CD4-positive, alpha-beta memory T cell (primary cell): ENCODE results near the gene TMA7. TPM values are rescaled to one million over a fixed set of nuclear protein-coding genes. Genes with fewer than 3 reads are reported as not detected.

Experiments
- CTCF ChIA-PET: fragments of 350-600 bp; sonication (Branson Sonifier 250); formaldehyde crosslinking; loops from one replicate; lab custom pipeline; 2021; ENCODE audit warnings: inconsistent platforms; ENCODE audit not compliant: partially characterized antibody; lab: Charles Lee
- POLR2A ChIA-PET: fragments of 350-600 bp; sonication (Branson Sonifier 250); formaldehyde crosslinking; loops from one replicate; lab custom pipeline; 2021; ENCODE audit not compliant: partially characterized antibody; lab: Charles Lee
- DNase-seq, 5 donors: peaks; one replicate each; pipeline versions ENCODE4 v3.0.0 to v3.0.0-alpha.2; 2020 to 2022; ENCODE audit warnings: mixed read lengths in 1 of 5
- H3K27ac ChIP-seq: one replicate; pipeline ENCODE4 v1.7.0; 2013; ENCODE audit warnings: low read depth, low read length
- H3K27me3 ChIP-seq: 2 replicates; pipeline ENCODE4 v1.7.0; 2013; ENCODE audit warnings: mild to moderate bottlenecking, low read length, moderate library complexity; ENCODE audit not compliant: insufficient read depth
- H3K36me3 ChIP-seq: 2 replicates; pipeline ENCODE4 v1.7.0; 2013; ENCODE audit warnings: mild to moderate bottlenecking, low read length, moderate library complexity; ENCODE audit not compliant: insufficient read depth
- H3K4me1 ChIP-seq: 2 replicates; pipeline ENCODE4 v1.7.0; 2013; ENCODE audit warnings: mild to moderate bottlenecking, low read length, moderate library complexity; ENCODE audit not compliant: insufficient read depth
- H3K4me3 ChIP-seq, 2 donors: one replicate each; pipeline ENCODE4 v1.7.0; 2013; ENCODE audit warnings: low read length in 2 of 2, mild to moderate bottlenecking in 1 of 2
- H3K9me3 ChIP-seq, 2 donors: one replicate each; pipeline ENCODE4 v1.7.0; 2013; ENCODE audit warnings: low read length in 2 of 2, control low read depth in 1 of 2; ENCODE audit not compliant: control insufficient read depth in 1 of 2
- H3K27ac Mint-ChIP-seq, 7 donors: one replicate each; pipeline ENCODE4 v1.8.0; 2020 to 2021; ENCODE audit warnings: mixed read lengths in 7 of 7, mild to moderate bottlenecking in 6 of 7, inconsistent platforms in 3 of 7, moderate library complexity in 3 of 7
- H3K27me3 Mint-ChIP-seq, 2 donors: one replicate each; pipeline ENCODE4 v1.8.0; 2020 to 2021; ENCODE audit warnings: mixed read lengths in 2 of 2
- H3K36me3 Mint-ChIP-seq, 2 donors: one replicate each; pipeline ENCODE4 v1.8.0; 2020 to 2021; ENCODE audit warnings: mixed read lengths in 2 of 2, inconsistent platforms in 1 of 2, mild to moderate bottlenecking in 1 of 2
- H3K4me1 Mint-ChIP-seq, 4 donors: one replicate each; pipeline ENCODE4 v1.8.0; 2020 to 2021; ENCODE audit warnings: mixed read lengths in 4 of 4, mild to moderate bottlenecking in 1 of 4
- H3K4me3 Mint-ChIP-seq, 8 donors: one replicate each; pipeline ENCODE4 v1.8.0; 2020 to 2021; ENCODE audit warnings: mixed read lengths in 8 of 8, mild to moderate bottlenecking in 7 of 8, moderate library complexity in 6 of 8, inconsistent platforms in 3 of 8
- H3K9me3 Mint-ChIP-seq, 8 donors: one replicate each; pipeline ENCODE4 v1.8.0; 2020 to 2021; ENCODE audit warnings: mixed read lengths in 8 of 8, mild to moderate bottlenecking in 5 of 8, inconsistent platforms in 3 of 8, moderate library complexity in 1 of 8
- intact Hi-C: fragments of 100-400 bp; cut with micrococcal nuclease; formaldehyde crosslinking; loops from one replicate; pipeline ENCODE4 v1.15.1; 2023
- polyA plus RNA-seq, 2 donors: library from polyadenylated mRNA; unstranded; fragments of 300-500 nt; fragmentation: Illumina TruSeq; gene quantifications; one replicate each; pipeline ENCODE4 v1.2.3, GENCODE V29; 2021
- total RNA-seq, 2 experiments: library from RNA; stranded (reverse); gene quantifications; one replicate each; pipeline ENCODE4 v1.2.3, GENCODE V29; 2021

TMA7 gene
- total and polyA plus RNA-seq, 4 experiments from 2014 or later, result 309 to 952 (median 537) TPM

GRCh38 chr3:48467110-48467454 is 27.0 kb downstream of the TMA7 start:
- no peak for DNase-seq
- intact Hi-C loops, result loop anchor here (1.0 to 2.0 kb wide), 2 partner anchors 38 to 90 kb away; partner anchors contain the start of gene PFKFB4
- H3K4me3 Mint-ChIP-seq, result peak overlapping the region; percentile 87 to 94 (median 90)
- peak overlapping the region; percentile 92 to 98 (median 96) for H3K27ac Mint-ChIP-seq
- no peaks in the 10 kb centered on the region for H3K9me3 Mint-ChIP-seq
- POLR2A ChIA-PET, result interaction anchor here (0.8 to 6.4 kb wide), 17 partner anchors 10 to 91 kb away, joined by 3 to 60 read pairs (median 4); partner anchors contain the start of genes ATRIP, CCDC51, PFKFB4 and SHISA5
- CTCF ChIA-PET, result interaction anchor here (0.8 to 4.9 kb wide), 12 partner anchors 11 to 82 kb away, joined by 3 to 34 read pairs (median 4); partner anchors contain the start of genes CCDC51, SHISA5 and TMA7
- Histone ChIP-seq H3K27me3 (no peaks in the 10 kb centered on the region), H3K36me3 (peaks cover 20% of the 10 kb centered on the region), H3K4me1 (peaks cover 69% of the 10 kb centered on the region), H3K27ac (peak overlapping the region; percentile 86), H3K4me3 (peak overlapping the region; percentile 69 to 94), H3K9me3 (no peaks in the 10 kb centered on the region)
- peaks cover 26 to 56% (median 47%) of the 10 kb centered on the region in 4 donors for H3K4me1 Mint-ChIP-seq
- peaks cover 17 to 37% of the 10 kb centered on the region in 2 donors for H3K36me3 Mint-ChIP-seq
- H3K27me3 Mint-ChIP-seq, result no peaks in the 10 kb centered on the region

- H3K4me1 Mint-ChIP-seq, result peaks cover 26 to 60% (median 48%) of the 10 kb centered on the region in 4 donors
- H3K4me3 Mint-ChIP-seq, result peak overlapping the region; percentile 87 to 94 (median 90)
- Histone ChIP-seq H3K4me3 (peak overlapping the region; percentile 19 to 69), H3K9me3 (no peaks in the 10 kb centered on the region), H3K4me1 (peaks cover 73% of the 10 kb centered on the region), H3K36me3 (peaks cover 20% of the 10 kb centered on the region), H3K27ac (peak overlapping the region; percentile 86), H3K27me3 (no peaks in the 10 kb centered on the region)
- intact Hi-C loops, result loop anchor here (1.0 to 2.0 kb wide), 2 partner anchors 38 to 89 kb away; partner anchors contain the start of gene PFKFB4
- no peaks in the 10 kb centered on the region for H3K9me3 Mint-ChIP-seq
- ChIA-PET POLR2A (interaction anchor here (0.9 to 6.4 kb wide), 11 partner anchors 9 to 89 kb away, joined by 3 to 60 read pairs (median 14); partner anchors contain the start of genes ATRIP, CCDC51, PFKFB4 and SHISA5), CTCF (interaction anchor here (0.8 to 4.9 kb wide), 8 partner anchors 18 to 81 kb away, joined by 3 to 34 read pairs (median 4); partner anchors contain the start of genes CCDC51 and TMA7)
- peaks cover 17 to 37% of the 10 kb centered on the region in 2 donors for H3K36me3 Mint-ChIP-seq
- no peaks in the 10 kb centered on the region for H3K27me3 Mint-ChIP-seq
- DNase-seq, result no peak
- H3K27ac Mint-ChIP-seq, result peak overlapping the region; percentile 67 to 98 (median 96)
Observed at GRCh38 chr3:48467473-48468267, 27.6 kb downstream of the TMA7 start.

- Histone ChIP-seq H3K36me3 (peaks cover 20% of the 10 kb centered on the region), H3K4me1 (peaks cover 76% of the 10 kb centered on the region), H3K9me3 (no peaks in the 10 kb centered on the region), H3K27me3 (no peaks in the 10 kb centered on the region), H3K4me3 (peak overlapping the region in 1 of 2 donors; percentile 10), H3K27ac (peak overlapping the region; percentile 86)
- peak overlapping the region in 7 of 8 donors; percentile 72 to 94 (median 90) for H3K4me3 Mint-ChIP-seq
- no peak for DNase-seq
- intact Hi-C loops, result no loop called here
- ChIA-PET POLR2A (interaction anchor here (0.7 to 4.4 kb wide), 7 partner anchors 9 to 85 kb away, joined by 3 to 51 read pairs (median 14); partner anchors contain the start of genes ATRIP, CCDC51, SHISA5 and TMA7), CTCF (interaction anchor here (1.0 to 4.9 kb wide), 5 partner anchors 14 to 81 kb away, joined by 3 to 34 read pairs (median 4); no protein-coding TSS in a partner anchor)
- H3K4me1 Mint-ChIP-seq, result peaks cover 31 to 67% (median 54%) of the 10 kb centered on the region in 4 donors
- H3K36me3 Mint-ChIP-seq, result peaks cover 17 to 41% of the 10 kb centered on the region in 2 donors
- H3K27ac Mint-ChIP-seq, result peak overlapping the region; percentile 88 to 98 (median 96)
- no peaks in the 10 kb centered on the region for H3K9me3 Mint-ChIP-seq
- H3K27me3 Mint-ChIP-seq, result no peaks in the 10 kb centered on the region
Observed at GRCh38 chr3:48468329-48468731, 28.3 kb downstream of the TMA7 start.

GRCh38 chr3:48469046-48469915 is 29.2 kb downstream of the TMA7 start:
- no peaks in the 10 kb centered on the region for H3K9me3 Mint-ChIP-seq
- H3K4me1 Mint-ChIP-seq, result peaks cover 34 to 71% (median 58%) of the 10 kb centered on the region in 4 donors
- Histone ChIP-seq H3K36me3 (peaks cover 20% of the 10 kb centered on the region), H3K9me3 (no peaks in the 10 kb centered on the region), H3K27ac (no peak overlapping the region), H3K4me3 (no peak overlapping the region), H3K4me1 (peaks cover 82% of the 10 kb centered on the region), H3K27me3 (no peaks in the 10 kb centered on the region)
- peak overlapping the region; percentile 71 to 92 (median 89) for H3K27ac Mint-ChIP-seq
- intact Hi-C loops, result no loop called here
- ChIA-PET POLR2A (interaction anchor here (0.7 to 4.4 kb wide), 10 partner anchors 10 to 84 kb away, joined by 3 to 51 read pairs (median 5); partner anchors contain the start of genes ATRIP, CCDC51, SHISA5 and TMA7), CTCF (interaction anchor here (0.7 to 4.9 kb wide), 6 partner anchors 7 to 69 kb away, joined by 3 to 34 read pairs (median 5); partner anchors contain the start of gene ATRIP)
- peak overlapping the region; percentile 43 to 94 (median 60) for H3K4me3 Mint-ChIP-seq
- no peak for DNase-seq
- peaks cover 17 to 41% of the 10 kb centered on the region in 2 donors for H3K36me3 Mint-ChIP-seq
- no peaks in the 10 kb centered on the region for H3K27me3 Mint-ChIP-seq

GRCh38 chr3:48470286-48470685 is 30.2 kb downstream of the TMA7 start:
- peaks cover 17 to 44% of the 10 kb centered on the region in 2 donors for H3K36me3 Mint-ChIP-seq
- no peaks in the 10 kb centered on the region for H3K27me3 ChIP-seq
- peaks cover 87% of the 10 kb centered on the region for H3K4me1 ChIP-seq
- peaks cover 20% of the 10 kb centered on the region for H3K36me3 ChIP-seq
- H3K4me3 ChIP-seq, result no peak overlapping the region
- H3K4me3 Mint-ChIP-seq, result peak overlapping the region; percentile 42 to 94 (median 66)
- peaks cover 41 to 78% (median 63%) of the 10 kb centered on the region in 4 donors for H3K4me1 Mint-ChIP-seq
- peak overlapping the region; percentile 75 to 92 (median 83) for H3K27ac Mint-ChIP-seq
- DNase-seq, result no peak
- intact Hi-C loops, result no loop called here
- ChIA-PET CTCF (interaction anchor here (1.0 to 11.2 kb wide), 6 partner anchors 23 to 79 kb away, joined by 3 to 83 read pairs (median 14); partner anchors contain the start of gene ATRIP), POLR2A (interaction anchor here (0.6 to 2.5 kb wide), 9 partner anchors 9 to 604 kb away, joined by 3 to 14 read pairs (median 4); partner anchors contain the start of genes ATRIP, CCDC51 and SHISA5)
- no peaks in the 10 kb centered on the region for H3K9me3 ChIP-seq
- H3K27ac ChIP-seq, result peak overlapping the region; percentile 46
- no peaks in the 10 kb centered on the region for H3K9me3 Mint-ChIP-seq
- no peaks in the 10 kb centered on the region for H3K27me3 Mint-ChIP-seq

- ChIA-PET CTCF (interaction anchor here (1.1 to 11.2 kb wide), 11 partner anchors 17 to 85 kb away, joined by 3 to 83 read pairs (median 7); partner anchors contain the start of genes ATRIP, CCDC51, PFKFB4 and TMA7), POLR2A (interaction anchor here (0.5 to 4.7 kb wide), 20 partner anchors 8 to 1486 kb away, joined by 3 to 56 read pairs (median 5); partner anchors contain the start of genes ATRIP, CCDC51, SHISA5 and TMA7)
- Histone ChIP-seq H3K36me3 (peaks cover 16% of the 10 kb centered on the region), H3K9me3 (no peaks in the 10 kb centered on the region), H3K27ac (peak overlapping the region; percentile 97), H3K4me1 (peaks cover 86% of the 10 kb centered on the region), H3K4me3 (peak overlapping the region; percentile 93 to 95), H3K27me3 (no peaks in the 10 kb centered on the region)
- no peaks in the 10 kb centered on the region for H3K27me3 Mint-ChIP-seq
- H3K4me3 Mint-ChIP-seq, result peak overlapping the region; percentile 84 to 99 (median 95)
- H3K4me1 Mint-ChIP-seq, result peaks cover 35 to 75% (median 55%) of the 10 kb centered on the region in 4 donors
- H3K36me3 Mint-ChIP-seq, result peaks cover 15 to 33% of the 10 kb centered on the region in 2 donors
- peak overlapping the region; percentile 92 to 100 (median 99) for H3K27ac Mint-ChIP-seq
- DNase-seq, result no peak
- H3K9me3 Mint-ChIP-seq, result no peaks in the 10 kb centered on the region
- intact Hi-C loops, result no loop called here
Observed at GRCh38 chr3:48472673-48472922, 32.5 kb downstream of the TMA7 start.
